Cardiac muscle cell (in vitro differentiated cells and primary cell): ENCODE results near the gene USP19. TPM values are rescaled to one million over a fixed set of nuclear protein-coding genes. Genes with fewer than 3 reads are reported as not detected.
A peak's percentile ranks its signal among the peaks of the same experiment; 100 is the strongest.

Experiments used
- DNase-seq, 2 donors: peaks; one replicate each; pipeline versions ENCODE4 v3.0.0 to v3.0.0-alpha.2; 2010 to 2017; ENCODE audit warnings: low read depth in 1 of 2, low spot score in 1 of 2
- H3K27ac ChIP-seq: fragments of 200-600 bp; sonication (generic); 2 replicates; pipeline ENCODE4 v1.5.1; 2016
- H3K27me3 ChIP-seq: fragments of 200-600 bp; sonication (generic); 2 replicates; pipeline ENCODE4 v1.6.0; 2016; ENCODE audit warnings: control low read depth
- H3K36me3 ChIP-seq: fragments of 200-600 bp; sonication (generic); 2 replicates; pipeline ENCODE4 v1.5.1; 2016; ENCODE audit warnings: control low read depth
- H3K4me1 ChIP-seq: fragments of 200-600 bp; sonication (generic); 2 replicates; pipeline ENCODE4 v1.8.1; 2017; ENCODE audit warnings: low read depth, mild to moderate bottlenecking, mixed run types
- H3K4me3 ChIP-seq: fragments of 200-600 bp; sonication (generic); 2 replicates; pipeline ENCODE4 v1.5.1; 2016; ENCODE audit warnings: mild to moderate bottlenecking
- H3K9me3 ChIP-seq: fragments of 200-600 bp; sonication (generic); 2 replicates; pipeline ENCODE4 v1.5.1; 2017; ENCODE audit warnings: low read depth, mild to moderate bottlenecking, control low read depth
- polyA plus RNA-seq: library from polyadenylated mRNA; unstranded; fragments of >200 nt; fragmentation: Nextera tagmentation; extraction: Ambion mirVana; gene quantifications from 2 replicates; pipeline ENCODE4 v1.2.1, GENCODE V29; 2016
- total RNA-seq: library from RNA; depleted of rRNA; stranded (reverse); fragments of >200 nt; gene quantifications from 2 replicates; pipeline ENCODE4 v1.2.3, GENCODE V29; 2016
- TF ChIP-seq, protein P1 (sequence below): IDR thresholded peaks from 2 replicates; pipeline ENCODE4 v1.5.1; 2012; ENCODE audit warnings: low read depth, mild to moderate bottlenecking, low read length

USP19 gene
- total and polyA plus RNA-seq, 2 experiments from 2014 or later, result 50.5 to 122 TPM

DNA sequence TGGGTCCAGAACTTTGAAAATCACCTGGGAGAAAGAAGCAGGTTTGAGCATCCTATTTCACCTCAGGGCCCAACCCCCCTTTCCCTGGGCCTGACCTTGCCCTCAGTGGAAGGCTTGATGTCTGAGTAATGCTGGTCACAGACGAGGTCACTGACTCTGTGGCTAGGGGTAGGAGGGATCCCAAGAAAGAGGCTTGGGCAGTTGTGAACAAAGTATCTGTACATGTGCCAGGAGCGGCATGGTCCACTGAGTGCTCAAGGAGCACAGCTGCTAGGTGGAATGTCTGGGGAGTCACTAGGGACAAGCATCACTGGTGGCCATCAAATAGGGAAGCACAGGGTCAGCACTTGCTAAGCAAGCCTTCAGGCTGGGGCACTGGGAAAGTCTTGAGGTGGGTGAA, 38.2 kb upstream of the USP19 start:
- H3K9me3 ChIP-seq, result no peaks in the 10 kb centered on the region
- TF ChIP-seq, protein P1, sequence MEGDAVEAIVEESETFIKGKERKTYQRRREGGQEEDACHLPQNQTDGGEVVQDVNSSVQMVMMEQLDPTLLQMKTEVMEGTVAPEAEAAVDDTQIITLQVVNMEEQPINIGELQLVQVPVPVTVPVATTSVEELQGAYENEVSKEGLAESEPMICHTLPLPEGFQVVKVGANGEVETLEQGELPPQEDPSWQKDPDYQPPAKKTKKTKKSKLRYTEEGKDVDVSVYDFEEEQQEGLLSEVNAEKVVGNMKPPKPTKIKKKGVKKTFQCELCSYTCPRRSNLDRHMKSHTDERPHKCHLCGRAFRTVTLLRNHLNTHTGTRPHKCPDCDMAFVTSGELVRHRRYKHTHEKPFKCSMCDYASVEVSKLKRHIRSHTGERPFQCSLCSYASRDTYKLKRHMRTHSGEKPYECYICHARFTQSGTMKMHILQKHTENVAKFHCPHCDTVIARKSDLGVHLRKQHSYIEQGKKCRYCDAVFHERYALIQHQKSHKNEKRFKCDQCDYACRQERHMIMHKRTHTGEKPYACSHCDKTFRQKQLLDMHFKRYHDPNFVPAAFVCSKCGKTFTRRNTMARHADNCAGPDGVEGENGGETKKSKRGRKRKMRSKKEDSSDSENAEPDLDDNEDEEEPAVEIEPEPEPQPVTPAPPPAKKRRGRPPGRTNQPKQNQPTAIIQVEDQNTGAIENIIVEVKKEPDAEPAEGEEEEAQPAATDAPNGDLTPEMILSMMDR, result no peak
- H3K27ac ChIP-seq, result no peak overlapping the region
- DNase-seq, result no peak
- no peaks in the 10 kb centered on the region for H3K4me1 ChIP-seq
- peaks cover 2% of the 10 kb centered on the region for H3K36me3 ChIP-seq
- no peaks in the 10 kb centered on the region for H3K27me3 ChIP-seq
- no peak overlapping the region for H3K4me3 ChIP-seq

DNA sequence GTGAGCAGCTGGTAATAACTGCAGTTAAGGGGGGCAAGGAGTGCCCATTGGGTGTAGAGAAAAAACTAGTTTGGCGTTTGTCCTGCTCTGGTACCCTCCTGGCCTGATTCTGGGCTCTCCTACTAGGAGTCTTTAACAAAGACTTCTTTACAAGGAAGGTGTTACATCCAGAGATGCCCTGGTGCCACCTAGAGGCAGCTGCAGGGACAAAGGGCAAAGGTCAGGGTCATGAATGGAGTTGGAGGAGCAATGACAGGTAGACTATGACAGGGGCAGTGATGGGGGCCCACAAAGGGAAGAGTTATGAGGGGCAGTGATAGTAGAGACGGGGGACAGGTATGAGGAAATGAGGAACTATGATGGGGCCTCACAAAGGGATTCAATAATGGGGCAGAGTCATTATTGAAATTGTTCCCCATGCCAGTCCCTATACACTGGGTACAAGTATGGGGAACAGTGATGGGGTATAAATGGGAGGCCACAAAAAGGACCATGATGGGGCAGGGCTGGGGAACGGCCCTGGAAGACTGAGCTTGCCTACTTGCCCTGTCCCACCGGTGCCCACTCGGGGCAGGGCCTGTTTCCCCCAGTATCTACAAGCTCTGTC, 37.6 kb upstream of the USP19 start:
- DNase-seq, result peak; percentile 19 to 40
- Histone ChIP-seq H3K36me3 (no peaks in the 10 kb centered on the region), H3K4me1 (no peaks in the 10 kb centered on the region), H3K9me3 (no peaks in the 10 kb centered on the region), H3K27ac (peak overlapping the region; percentile 1), H3K4me3 (no peak overlapping the region), H3K27me3 (no peaks in the 10 kb centered on the region)
- TF ChIP-seq, protein P1, result peak; percentile 34

DNA sequence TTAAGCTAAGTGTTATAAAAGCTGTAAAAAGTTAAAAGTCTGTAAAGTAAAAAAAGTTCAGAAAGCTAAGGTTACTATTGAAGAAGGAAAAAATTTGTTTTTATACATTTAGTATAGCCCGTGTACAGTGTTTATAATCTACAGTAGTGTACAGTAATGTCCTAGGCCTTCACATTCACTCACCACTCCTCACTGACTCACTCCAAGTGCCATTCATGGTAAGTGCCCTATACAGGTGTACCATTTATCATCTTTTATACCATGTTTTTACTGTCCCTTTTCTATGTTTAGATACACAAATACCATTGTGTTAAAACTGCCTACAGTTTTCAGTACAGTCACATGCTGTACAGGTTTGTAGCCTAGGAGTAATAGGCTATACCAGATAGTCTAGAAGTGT, 36.7 kb upstream of the USP19 start:
- TF ChIP-seq, protein P1, result no peak

DNA sequence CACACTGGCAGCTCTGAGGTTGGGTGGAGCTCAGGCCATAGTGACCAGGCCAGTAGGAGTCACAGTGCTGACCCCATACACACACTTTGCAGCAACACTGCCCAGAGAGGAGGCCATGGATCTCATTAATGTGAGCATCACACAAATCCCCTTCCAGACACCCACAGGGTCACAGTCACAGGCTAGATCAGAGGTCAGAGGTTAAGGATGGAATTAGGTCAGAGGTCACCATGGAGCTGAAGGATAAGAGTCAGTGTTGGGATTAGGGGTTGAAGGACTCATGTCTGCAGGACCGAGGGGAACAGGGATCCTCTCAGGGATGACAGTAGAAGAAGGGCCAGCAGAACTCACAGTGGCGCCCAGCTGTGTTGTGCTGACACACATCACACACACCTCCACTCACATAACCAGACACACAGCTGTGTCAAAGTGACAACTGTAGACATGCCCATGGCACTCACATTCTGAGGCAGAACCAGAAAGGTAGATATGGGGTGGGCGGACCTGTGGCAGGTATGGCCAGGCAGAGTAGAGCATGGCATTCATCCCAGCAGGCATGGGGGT, 32.8 kb upstream of the USP19 start:
- no peaks in the 10 kb centered on the region for H3K4me1 ChIP-seq
- no peaks in the 10 kb centered on the region for H3K36me3 ChIP-seq
- no peak overlapping the region for H3K4me3 ChIP-seq
- TF ChIP-seq, protein P1, result no peak
- no peaks in the 10 kb centered on the region for H3K9me3 ChIP-seq
- no peak for DNase-seq
- no peaks in the 10 kb centered on the region for H3K27me3 ChIP-seq
- no peak overlapping the region for H3K27ac ChIP-seq

More for the DNA sequence above, 36.7 kb upstream of the USP19 start:
- H3K27me3 ChIP-seq, result no peaks in the 10 kb centered on the region
- H3K9me3 ChIP-seq, result no peaks in the 10 kb centered on the region
- no peaks in the 10 kb centered on the region for H3K36me3 ChIP-seq
- no peak for DNase-seq
- no peaks in the 10 kb centered on the region for H3K4me1 ChIP-seq
- no peak overlapping the region for H3K4me3 ChIP-seq
- H3K27ac ChIP-seq, result peak overlapping the region; percentile 1

DNA sequence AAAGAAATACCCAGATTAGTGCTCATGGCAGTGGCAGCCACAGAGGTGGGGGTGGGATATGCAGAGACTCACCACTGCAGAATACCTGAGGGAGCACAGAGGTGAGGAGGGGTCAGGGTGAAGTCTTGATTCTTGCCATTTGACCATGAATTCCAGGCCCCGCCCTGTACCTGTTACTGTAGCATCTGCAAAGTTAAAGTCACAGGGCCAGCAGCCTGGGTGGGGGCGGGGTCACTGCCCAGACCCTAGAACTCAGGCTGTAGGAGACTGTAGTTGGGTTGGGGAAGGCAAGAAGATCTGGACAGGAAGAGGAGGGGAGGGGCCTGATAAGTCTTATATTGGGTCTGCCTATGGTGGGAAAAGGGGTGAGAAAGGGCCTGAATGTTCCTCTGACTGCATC, 31.0 kb upstream of the USP19 start:
- TF ChIP-seq, protein P1, result no peak
- DNase-seq, result no peak
- Histone ChIP-seq H3K4me1 (no peaks in the 10 kb centered on the region), H3K9me3 (no peaks in the 10 kb centered on the region), H3K36me3 (no peaks in the 10 kb centered on the region), H3K4me3 (no peak overlapping the region), H3K27ac (no peak overlapping the region), H3K27me3 (no peaks in the 10 kb centered on the region)
